Astrocyte of the spinal cord (primary cell): ENCODE data around the gene ZFAND6.

Experiments used
- DNase-seq: peaks from one replicate; pipeline ENCODE4 v3.0.0; 2011; ENCODE audit warnings: low read depth, low spot score
- H3K4me3 ChIP-seq: 2 replicates; pipeline ENCODE4 v1.5.1; 2011; ENCODE audit warnings: low read depth, mild to moderate bottlenecking, low read length, moderate library complexity
- CTCF ChIP-seq: IDR thresholded peaks from 2 replicates; pipeline ENCODE4 v1.5.1; 2012; ENCODE audit warnings: low read depth, mild to moderate bottlenecking, low read length, inconsistent platforms
- in situ Hi-C: cut with HindIII; loops from 2 replicates; pipeline ENCODE4 v1.10.0; 2017; ENCODE audit warnings: low sequenced_read_pairs

ZFAND6 gene

DNA sequence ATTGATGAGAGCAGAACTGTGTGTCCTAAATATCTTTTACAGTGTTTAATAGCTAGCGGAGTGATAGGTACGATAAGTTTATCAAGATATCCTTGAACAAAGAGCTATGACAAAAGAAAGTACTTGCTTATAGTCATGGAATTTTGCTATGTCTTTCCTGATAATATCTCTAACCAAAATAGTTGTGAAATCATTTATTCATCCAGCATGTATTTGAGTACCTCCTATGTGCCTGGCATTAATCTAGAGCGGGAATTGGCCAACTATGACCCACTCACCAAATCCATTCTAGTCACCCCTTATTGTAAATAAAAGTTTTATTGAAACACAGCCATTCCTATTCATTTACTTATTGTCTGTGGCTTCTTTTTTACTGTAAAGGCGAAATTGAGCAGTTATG is 46.6 kb downstream of the ZFAND6 start:
- no peak overlapping the region for H3K4me3 ChIP-seq
- no peak for TF ChIP-seq CTCF
- in situ Hi-C loops: no loop called here

GRCh38 chr15:80107204-80107603 is 47.7 kb downstream of the ZFAND6 start:
- H3K4me3 ChIP-seq: no peak overlapping the region
- in situ Hi-C loops: no loop called here
- DNase-seq: no peak
- TF ChIP-seq CTCF: no peak

More for the DNA sequence above, 46.6 kb downstream of the ZFAND6 start:
- no peak for DNase-seq

GRCh38 chr15:80107774-80108173 is 48.3 kb downstream of the ZFAND6 start:
- TF ChIP-seq CTCF: no peak
- in situ Hi-C loops: no loop called here
- no peak overlapping the region for H3K4me3 ChIP-seq
- no peak for DNase-seq

- no peak for TF ChIP-seq CTCF
- no peak for DNase-seq
- H3K4me3 ChIP-seq: no peak overlapping the region
- in situ Hi-C loops: no loop called here
These were observed 49.9 kb downstream of the ZFAND6 start for GRCh38 chr15:80109388-80109787.

DNA sequence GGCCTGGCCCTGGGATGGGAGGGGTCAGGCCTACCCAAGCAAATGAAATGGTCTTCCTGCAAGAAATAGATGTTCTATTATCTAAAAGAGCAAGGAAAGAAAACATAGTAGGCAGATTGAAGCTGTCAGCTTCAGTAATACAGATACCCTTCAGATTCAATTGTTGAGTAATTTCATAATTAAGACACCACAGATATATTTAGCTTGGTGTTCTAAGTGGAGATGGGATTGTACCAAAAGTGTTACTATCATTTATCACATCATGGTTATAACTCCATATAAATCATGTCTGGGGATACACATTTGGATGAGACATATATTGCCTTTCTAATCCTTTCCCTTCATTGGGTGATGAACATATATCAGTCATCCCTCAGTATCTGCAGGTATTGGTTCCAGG is 51.4 kb downstream of the ZFAND6 start:
- in situ Hi-C loops: no loop called here
- DNase-seq: no peak
- no peak for TF ChIP-seq CTCF
- H3K4me3 ChIP-seq: no peak overlapping the region

DNA sequence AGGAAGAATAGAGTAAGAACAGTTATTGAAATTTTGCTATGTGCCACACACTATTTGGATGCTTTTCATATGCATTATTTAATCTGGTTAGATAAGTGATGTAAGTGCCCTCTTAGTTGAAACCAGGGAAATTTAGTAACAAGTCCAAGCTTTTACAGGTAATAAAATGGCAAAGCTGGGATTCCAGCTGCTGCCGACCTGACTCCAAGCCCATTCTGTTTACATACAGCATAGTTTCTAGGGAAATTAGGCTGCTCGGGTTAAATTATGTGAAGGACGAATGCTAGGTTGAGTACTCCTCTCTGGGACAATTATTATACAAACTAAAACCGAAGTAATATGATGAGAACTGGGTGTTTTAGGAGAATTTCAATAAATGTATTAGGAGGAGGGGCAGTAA is 54.6 kb downstream of the ZFAND6 start:
- in situ Hi-C loops: no loop called here
- TF ChIP-seq CTCF: no peak
- DNase-seq: no peak
- no peak overlapping the region for H3K4me3 ChIP-seq

- TF ChIP-seq CTCF: no peak
- DNase-seq: no peak
These were observed 55.5 kb downstream of the ZFAND6 start for GRCh38 chr15:80115021-80115420.

More at GRCh38 chr15:80115021-80115420, 55.5 kb downstream of the ZFAND6 start:
- H3K4me3 ChIP-seq: no peak overlapping the region
- in situ Hi-C loops: no loop called here
